TTC549 (cell line): ENCODE measurements around the gene CAB39L.

Experiments used
- FAIRE-seq: peaks from 2 replicates; lab custom pipeline; 2012; peaks lifted over from hg19 to GRCh38; lab: Jason Lieb, UNC

CAB39L gene

GRCh38 chr13:49279112-49279511 lies 164.8 kb downstream of the CAB39L start:
- FAIRE-seq: no peak

- no peak for FAIRE-seq
These were observed 165.7 kb downstream of the CAB39L start for GRCh38 chr13:49278211-49278610.

- no peak for FAIRE-seq
These were observed 171.6 kb downstream of the CAB39L start for GRCh38 chr13:49272296-49272695.

- FAIRE-seq: no peak
These were observed 172.6 kb downstream of the CAB39L start for GRCh38 chr13:49271264-49271663.

GRCh38 chr13:49265822-49266221 lies 178.0 kb downstream of the CAB39L start:
- FAIRE-seq: no peak

- no peak for FAIRE-seq
These were observed 181.2 kb downstream of the CAB39L start for GRCh38 chr13:49262634-49263033.

GRCh38 chr13:49259586-49259985 lies 184.3 kb downstream of the CAB39L start:
- FAIRE-seq: no peak
